SK-N-SH (cell line): Measurements from ENCODE around the gene GPR22. TPM values are rescaled to one million over a fixed set of nuclear protein-coding genes. Genes with fewer than 3 reads are reported as not detected.

ENCODE experiments used
- CTCF ChIA-PET: fragments of 300-600, 350-600 bp; formaldehyde crosslinking; extraction: SDS; loops from one replicate; lab custom pipeline; 2021; lab: Yijun Ruan, JAX
- POLR2A ChIA-PET: fragments of 350-600 bp; sonication (Branson Sonifier 250); formaldehyde crosslinking; extraction: SDS; loops from one replicate; lab custom pipeline; 2020; ENCODE audit warnings: antibody characterized with exemption, inconsistent platforms; lab: Yijun Ruan, JAX
- DNase-seq: peaks from one replicate; pipeline ENCODE4 v3.0.0; 2012
- H2AFZ ChIP-seq: fragments of 200-600 bp; sonication (generic); 2 replicates; pipeline ENCODE4 v1.8.1; 2016; ENCODE audit warnings: antibody characterized with exemption, mild to moderate bottlenecking, low read depth
- H3F3A ChIP-seq: fragments of 200-600 bp; sonication (generic); replicated peaks from 2 replicates; pipeline ENCODE3; 2016; ENCODE audit warnings: antibody characterized with exemption, mild to moderate bottlenecking; ENCODE audit not compliant: insufficient read depth
- H3K27ac ChIP-seq, 2 experiments: fragments of 200-500 bp in 1 of 2; fragments of 200-600 bp in 1 of 2; sonication (Bioruptor generic) in 1 of 2; sonication (generic), shearing (Covaris generic) in 1 of 2; 2 replicates each; pipeline versions ENCODE4 v1.5.1 to v1.6.1; 2014 to 2016; ENCODE audit warnings: low read depth in 2 of 2, inconsistent platforms in 1 of 2, low read length in 1 of 2, mild to moderate bottlenecking in 1 of 2, mixed read lengths in 1 of 2
- H3K27me3 ChIP-seq: fragments of 200-600 bp; sonication (generic), shearing (Covaris generic); 2 replicates; pipeline ENCODE4 v1.6.1; 2016; ENCODE audit warnings: mixed run types; ENCODE audit not compliant: insufficient read depth
- H3K36me3 ChIP-seq, 2 experiments: fragments of 200-500 bp in 1 of 2; fragments of 200-600 bp in 1 of 2; sonication (Bioruptor generic) in 1 of 2; sonication (generic) in 1 of 2; replicated peaks in 1 of 2; 2 replicates each; pipeline versions ENCODE3 to v1.5.1; 2014 to 2016; ENCODE audit warnings: low read length in 1 of 2, mild to moderate bottlenecking in 1 of 2; ENCODE audit not compliant: insufficient read depth in 2 of 2, control insufficient read depth in 1 of 2
- H3K4me1 ChIP-seq, 2 experiments: fragments of 200-500 bp in 1 of 2; fragments of 200-600 bp in 1 of 2; sonication (Bioruptor generic) in 1 of 2; sonication (generic), shearing (Covaris generic) in 1 of 2; 2 replicates each; pipeline versions ENCODE4 v1.5.1 to v1.6.1; 2014 to 2016; ENCODE audit warnings: low read depth in 1 of 2, low read length in 1 of 2, mixed run types in 1 of 2; ENCODE audit not compliant: insufficient read depth in 2 of 2, control insufficient read depth in 1 of 2
- H3K4me2 ChIP-seq: fragments of 200-600 bp; sonication (generic), shearing (Covaris generic); 2 replicates; pipeline ENCODE4 v1.6.1; 2017; ENCODE audit warnings: mixed run types
- H3K4me3 ChIP-seq, 2 experiments: fragments of 200-500 bp in 1 of 2; fragments of 200-600 bp in 1 of 2; sonication (Bioruptor generic) in 1 of 2; sonication (generic), shearing (Covaris generic) in 1 of 2; 2 replicates each; pipeline versions ENCODE4 v1.5.1 to v1.8.1; 2014 to 2016; ENCODE audit warnings: low read depth in 2 of 2, inconsistent platforms in 1 of 2, low read length in 1 of 2, mild to moderate bottlenecking in 1 of 2, mixed read lengths in 1 of 2, moderate library complexity in 1 of 2
- H3K79me2 ChIP-seq: fragments of 200-600 bp; sonication (generic); 2 replicates; pipeline ENCODE4 v1.8.1; 2017; ENCODE audit warnings: mild to moderate bottlenecking; ENCODE audit not compliant: insufficient read depth
- H3K9ac ChIP-seq: fragments of 200-600 bp; sonication (generic); 2 replicates; pipeline ENCODE4 v1.6.1; 2017; ENCODE audit warnings: mixed run types
- H3K9me2 ChIP-seq: fragments of 200-600 bp; sonication (generic); 2 replicates; pipeline ENCODE4 v1.6.1; 2017; ENCODE audit warnings: mixed run types
- H3K9me3 ChIP-seq: fragments of 200-600 bp; sonication (generic); 2 replicates; pipeline ENCODE4 v1.6.1; 2017; ENCODE audit warnings: mixed run types, mild to moderate bottlenecking, moderate library complexity
- H4K20me1 ChIP-seq: fragments of 200-600 bp; sonication (generic); 2 replicates; pipeline ENCODE4 v1.6.1; 2017; ENCODE audit warnings: mild to moderate bottlenecking, mixed run types; ENCODE audit not compliant: insufficient read depth
- CHD2 ChIP-seq: fragments of 150-350 bp; IDR thresholded peaks from 2 replicates; pipeline ENCODE4 v1.6.1; 2018; ENCODE audit warnings: low read length; ENCODE audit not compliant: partially characterized antibody
- ELF1 ChIP-seq: IDR thresholded peaks from 2 replicates; pipeline ENCODE4 v1.4.0; 2012
- EZH2phosphoT487 ChIP-seq: fragments of 200-600 bp; sonication (generic); IDR thresholded peaks from 2 replicates; pipeline ENCODE4 v1.6.1; 2017; ENCODE audit warnings: low read depth, mixed run types, mild to moderate bottlenecking, antibody characterized with exemption, moderate library complexity, borderline replicate concordance
- FOSL2 ChIP-seq: IDR thresholded peaks from 2 replicates; pipeline ENCODE4 v1.4.0; 2012; ENCODE audit warnings: low read depth, mild to moderate bottlenecking, moderate library complexity, borderline replicate concordance
- FOXJ3 ChIP-seq: sonication (generic); formaldehyde crosslinking; IDR thresholded peaks from 2 replicates; pipeline ENCODE4 v1.5.1; 2020; ENCODE audit warnings: mild to moderate bottlenecking, missing genetic modification reagents
- GABPA ChIP-seq: IDR thresholded peaks from 2 replicates; pipeline ENCODE4 v1.4.0; 2012; ENCODE audit warnings: low read depth, mild to moderate bottlenecking
- JUND ChIP-seq: IDR thresholded peaks from 2 replicates; pipeline ENCODE4 v1.4.0; 2012
- MEF2A ChIP-seq: IDR thresholded peaks from 2 replicates; pipeline ENCODE4 v1.4.0; 2012; ENCODE audit warnings: low read depth, borderline replicate concordance
- MXI1 ChIP-seq: IDR thresholded peaks from 2 replicates; pipeline ENCODE4 v1.6.1; 2012; ENCODE audit warnings: mild to moderate bottlenecking, low read depth, low read length, improper control_type of control experiment
- NFIC ChIP-seq: IDR thresholded peaks from 2 replicates; pipeline ENCODE4 v1.4.0; 2012; ENCODE audit warnings: borderline replicate concordance
- RAD21 ChIP-seq: IDR thresholded peaks from 2 replicates; pipeline ENCODE4 v1.6.1; 2012; ENCODE audit warnings: mild to moderate bottlenecking, low read length
- WGBS: methylation state at CpG from one replicate; pipeline ENCODE4 v1.1.6; 2017; ENCODE audit warnings: low lambda C conversion rate; 5-methylcytosine and 5-hydroxymethylcytosine counted together
- polyA plus RNA-seq, 3 experiments: library from polyadenylated mRNA; depleted of rRNA; stranded (reverse); fragments of >200 nt; gene quantifications; 2 replicates each; pipeline ENCODE4 v1.2.3, GENCODE V29; 2012
- TF ChIP-seq, protein P1 (sequence below): fragments of 150-350 bp; IDR thresholded peaks from 2 replicates; pipeline ENCODE4 v1.6.1; 2016; ENCODE audit warnings: mild to moderate bottlenecking, low read depth, low read length

GPR22 gene
- polyA plus RNA-seq, 1 of the 3 experiments (the other 2 are of a cell fraction): 0.03 TPM

DNA sequence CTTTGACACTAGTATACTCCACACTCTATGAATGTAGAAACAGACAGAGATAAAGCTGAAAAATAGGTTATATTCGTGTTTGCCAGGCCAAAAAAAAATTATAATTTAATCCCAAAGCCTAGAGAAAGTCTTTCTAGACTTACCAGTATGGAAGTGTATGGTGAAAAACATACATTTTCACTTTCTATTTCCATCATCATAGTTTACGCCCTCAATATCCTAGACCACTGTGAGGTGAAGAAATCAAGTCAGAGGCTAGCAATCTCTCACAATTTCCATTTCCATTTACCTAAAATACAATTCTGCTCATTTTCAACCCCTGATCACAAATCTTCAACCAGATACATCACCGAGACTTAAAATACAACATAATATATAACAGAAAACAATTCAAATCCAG, 16.2 kb downstream of the GPR22 start:
- Histone ChIP-seq H3F3A (no peaks in the 10 kb centered on the region), H3K79me2 (peaks cover 10% of the 10 kb centered on the region; the same call in 1 of the 2 replicates), H3K4me3 (no peak overlapping the region), H3K27me3 (no peaks in the 10 kb centered on the region), H3K36me3 (peaks cover 0 to 9% of the 10 kb centered on the region in 2 experiments), H3K4me1 (peaks cover 0 to 2% of the 10 kb centered on the region in 2 experiments; a peak in 2 of 4 replicates), H3K4me2 (no peak overlapping the region), H3K27ac (no peak overlapping the region), H2AFZ (no peak overlapping the region), H3K9me3 (no peaks in the 10 kb centered on the region), H3K9ac (no peak overlapping the region), H4K20me1 (no peaks in the 10 kb centered on the region), H3K9me2 (no peaks in the 10 kb centered on the region)
- POLR2A ChIA-PET: no interaction called here
- no peak for TF ChIP-seq MXI1
- no peak for TF ChIP-seq ELF1
- no peak for TF ChIP-seq JUND
- TF ChIP-seq NFIC: no peak
- TF ChIP-seq, protein P1, sequence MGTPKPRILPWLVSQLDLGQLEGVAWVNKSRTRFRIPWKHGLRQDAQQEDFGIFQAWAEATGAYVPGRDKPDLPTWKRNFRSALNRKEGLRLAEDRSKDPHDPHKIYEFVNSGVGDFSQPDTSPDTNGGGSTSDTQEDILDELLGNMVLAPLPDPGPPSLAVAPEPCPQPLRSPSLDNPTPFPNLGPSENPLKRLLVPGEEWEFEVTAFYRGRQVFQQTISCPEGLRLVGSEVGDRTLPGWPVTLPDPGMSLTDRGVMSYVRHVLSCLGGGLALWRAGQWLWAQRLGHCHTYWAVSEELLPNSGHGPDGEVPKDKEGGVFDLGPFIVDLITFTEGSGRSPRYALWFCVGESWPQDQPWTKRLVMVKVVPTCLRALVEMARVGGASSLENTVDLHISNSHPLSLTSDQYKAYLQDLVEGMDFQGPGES: no peak
- no peak for TF ChIP-seq FOSL2
- no peak for TF ChIP-seq RAD21
- CTCF ChIA-PET: no interaction called here
- WGBS: 85% methylated on average over 3 of the region's 3 CpGs
- DNase-seq: no peak

DNA sequence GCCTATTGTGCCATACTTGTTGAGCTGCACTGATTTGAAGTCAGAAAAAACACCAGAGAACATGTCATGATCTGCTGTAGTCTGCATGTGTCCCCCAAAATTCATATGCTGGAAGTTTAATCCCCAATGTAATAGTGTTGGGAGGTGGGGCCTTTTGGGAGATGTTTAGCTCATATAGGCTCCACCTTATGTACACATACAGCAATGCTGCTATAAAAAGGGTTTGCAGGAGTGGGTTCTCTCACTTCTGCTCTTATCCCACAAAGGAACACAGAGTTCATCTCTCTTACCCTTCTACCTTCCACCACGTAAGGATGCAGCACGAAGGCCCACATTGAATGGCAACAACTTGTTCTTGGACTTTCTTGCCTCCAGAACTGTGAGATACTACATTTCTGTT, 23.0 kb downstream of the GPR22 start:
- ChIA-PET CTCF (interaction anchor here (1.1 to 2.7 kb wide), 4 partner anchors 9 to 29 kb away, joined by 3 to 10 read pairs (median 6); no protein-coding TSS in a partner anchor), POLR2A (no interaction called here)
- no peaks in the 10 kb centered on the region for H3K9me3 ChIP-seq
- DNase-seq: no peak
- H3K9me2 ChIP-seq: no peaks in the 10 kb centered on the region
- H3K4me1 ChIP-seq: peaks cover 0 to 6% of the 10 kb centered on the region in 2 experiments; a peak in 1 of 4 replicates
- H3K9ac ChIP-seq: no peak overlapping the region
- H3K79me2 ChIP-seq: peaks cover 46% of the 10 kb centered on the region
- H2AFZ ChIP-seq: no peak overlapping the region
- H3K4me2 ChIP-seq: no peak overlapping the region
- H4K20me1 ChIP-seq: no peaks in the 10 kb centered on the region
- no peak overlapping the region for H3K4me3 ChIP-seq
- no peaks in the 10 kb centered on the region for H3K36me3 ChIP-seq
- no peaks in the 10 kb centered on the region for H3F3A ChIP-seq
- H3K27me3 ChIP-seq: no peaks in the 10 kb centered on the region
- TF ChIP-seq ELF1 (no peak), GABPA (no peak), FOXJ3 (CRISPR knock-in tag) (no peak), CHD2 (no peak)
- H3K27ac ChIP-seq: no peak overlapping the region
- 97% methylated on average over 2 of the region's 2 CpGs for WGBS

DNA sequence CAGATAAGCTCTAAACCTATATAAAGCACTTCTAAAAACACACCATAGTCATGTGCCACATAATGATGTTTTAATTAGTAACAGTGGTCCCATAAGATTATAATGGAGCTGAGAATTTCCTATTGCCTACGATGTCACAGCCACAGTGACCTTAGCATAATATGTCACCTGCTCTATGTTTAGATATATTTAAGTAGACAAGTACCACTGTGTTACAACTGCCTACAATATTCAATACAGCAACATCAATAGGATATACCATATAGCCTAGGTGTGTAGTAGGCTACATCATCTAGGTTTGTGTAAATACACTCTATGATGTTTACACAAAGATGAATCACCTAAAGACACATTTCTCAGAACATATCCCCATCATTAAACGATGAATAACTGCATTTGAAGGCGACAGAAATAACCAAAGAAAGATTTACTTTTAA, 24.5 kb downstream of the GPR22 start:
- DNase-seq: no peak
- Histone ChIP-seq H3K4me3 (no peak overlapping the region), H3K9ac (no peak overlapping the region), H4K20me1 (no peaks in the 10 kb centered on the region), H3K9me2 (no peaks in the 10 kb centered on the region), H3K27ac (no peak overlapping the region), H3K36me3 (no peaks in the 10 kb centered on the region), H3K4me1 (peaks cover 0 to 6% of the 10 kb centered on the region in 2 experiments; a peak in 1 of 4 replicates), H2AFZ (no peak overlapping the region), H3K79me2 (peaks cover 51% of the 10 kb centered on the region), H3K9me3 (no peaks in the 10 kb centered on the region), H3K4me2 (no peak overlapping the region), H3K27me3 (no peaks in the 10 kb centered on the region), H3F3A (no peaks in the 10 kb centered on the region)
- ChIA-PET POLR2A (no interaction called here), CTCF (interaction anchor here (1.2 to 1.4 kb wide), 3 partner anchors 11 to 385 kb away, joined by 3 to 4 read pairs (median 3); no protein-coding TSS in a partner anchor)
- TF ChIP-seq MEF2A: no peak
- TF ChIP-seq EZH2phosphoT487: no peak
- WGBS: 93% methylated on average over 3 of the region's 3 CpGs
